SH-SY5Y (cell line): ENCODE results near the gene TMEM63C.

ENCODE experiments used
- GATA2 ChIP-seq: IDR thresholded peaks from 2 replicates; pipeline ENCODE4 v1.6.1; 2011; ENCODE audit warnings: mild to moderate bottlenecking, low read depth, low read length
- GATA3 ChIP-seq: IDR thresholded peaks from 2 replicates; pipeline ENCODE4 v1.6.1; 2011; ENCODE audit warnings: low read depth, mild to moderate bottlenecking, low read length, moderate library complexity

GRCh38 chr14:77221241-77221871 is 39.8 kb downstream of the TMEM63C start:
- TF ChIP-seq GATA2 (no peak), GATA3 (no peak)
